ENCODE results near the gene GPSM3. TPM values are rescaled to one million over a fixed set of nuclear protein-coding genes. Genes with fewer than 3 reads are reported as not detected.

The GPSM3 gene, protein sequence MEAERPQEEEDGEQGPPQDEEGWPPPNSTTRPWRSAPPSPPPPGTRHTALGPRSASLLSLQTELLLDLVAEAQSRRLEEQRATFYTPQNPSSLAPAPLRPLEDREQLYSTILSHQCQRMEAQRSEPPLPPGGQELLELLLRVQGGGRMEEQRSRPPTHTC
- 0.26 to 0.58 TPM (median 0.38 TPM) in 5 replicates for total RNA-seq (2022; extraction: Qiagen RNA extraction; ENCODE audit: low read depth)

DNA sequence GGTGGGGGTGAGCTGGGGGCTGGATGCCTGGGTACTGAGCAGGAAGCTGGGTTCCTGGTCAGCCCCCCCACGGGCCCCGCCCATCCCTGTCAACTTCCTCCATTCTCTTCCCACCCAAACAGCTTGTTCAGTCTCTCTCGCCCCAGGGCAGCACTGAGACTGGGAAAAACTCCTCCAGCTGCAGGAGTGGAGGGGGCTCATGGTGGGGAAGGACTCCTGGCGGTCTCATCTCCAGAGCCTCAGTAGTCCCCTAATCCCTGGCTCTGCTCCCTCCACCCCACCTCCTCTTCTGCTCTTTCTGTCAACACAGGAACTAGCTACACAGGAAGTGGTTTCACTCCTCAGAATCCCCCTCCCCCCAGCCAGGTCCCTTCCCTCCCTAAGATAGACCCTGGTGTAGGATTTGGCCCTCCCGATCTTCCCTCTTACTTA is at the start of gene GPSM3:
GPSM3 (minus strand) TSS at position 36 of the 432 bp plus-strand sequence. CDS start 130 bp downstream, outside the sequence.

DNA sequence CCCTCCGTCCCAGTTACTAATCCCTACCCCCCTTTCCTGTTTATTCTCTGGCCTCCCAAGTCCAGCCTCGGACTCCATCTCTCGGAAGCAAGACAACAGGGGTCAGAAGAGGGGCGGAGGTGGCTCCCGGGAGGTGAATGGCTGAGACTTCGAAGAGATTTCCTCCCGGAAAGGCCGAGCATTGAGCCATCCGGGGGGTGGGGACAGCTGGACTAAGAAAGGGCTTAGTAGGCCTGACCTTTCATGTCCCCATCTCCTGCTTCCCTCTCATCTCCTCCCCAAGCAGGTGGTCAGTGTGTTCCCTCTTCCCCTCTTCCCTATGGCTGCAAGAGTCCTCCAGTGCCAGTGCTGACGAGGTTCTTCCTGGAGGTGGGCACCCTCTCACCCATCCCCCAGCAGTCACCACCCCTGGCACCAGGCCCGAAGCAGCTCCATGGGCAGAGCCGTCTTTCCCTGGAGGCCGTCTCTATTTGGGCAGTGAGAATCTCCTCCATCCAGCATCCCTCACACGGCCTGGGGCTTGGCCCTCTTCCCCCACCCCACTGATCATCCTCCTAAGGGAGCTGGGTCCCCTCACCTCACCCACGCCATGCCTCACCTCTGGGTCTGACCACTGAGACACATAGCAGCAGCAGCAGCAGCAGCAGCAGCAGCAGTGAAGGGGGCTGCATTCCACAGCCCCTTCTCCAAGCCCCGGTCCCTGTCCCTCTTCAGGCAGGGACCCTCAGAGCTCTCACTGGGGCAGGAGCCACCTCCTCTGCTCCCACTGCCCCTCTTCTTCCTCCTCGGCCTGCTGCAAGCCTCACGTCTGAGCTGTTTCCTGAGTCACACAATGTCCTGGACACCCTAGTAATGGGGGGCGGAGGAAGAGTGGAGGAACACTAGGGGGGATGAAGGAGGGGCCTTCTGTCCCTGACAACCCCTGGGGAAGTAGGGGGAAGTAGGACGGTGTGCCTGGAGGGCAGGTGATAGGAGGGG is 31.1 kb upstream of the GPSM3 start, which contains the start of gene NOTCH4:
NOTCH4 (minus strand) TSS at position 810 of the 978 bp plus-strand sequence; CDS start at position 671, 139 bp downstream.

DNA sequence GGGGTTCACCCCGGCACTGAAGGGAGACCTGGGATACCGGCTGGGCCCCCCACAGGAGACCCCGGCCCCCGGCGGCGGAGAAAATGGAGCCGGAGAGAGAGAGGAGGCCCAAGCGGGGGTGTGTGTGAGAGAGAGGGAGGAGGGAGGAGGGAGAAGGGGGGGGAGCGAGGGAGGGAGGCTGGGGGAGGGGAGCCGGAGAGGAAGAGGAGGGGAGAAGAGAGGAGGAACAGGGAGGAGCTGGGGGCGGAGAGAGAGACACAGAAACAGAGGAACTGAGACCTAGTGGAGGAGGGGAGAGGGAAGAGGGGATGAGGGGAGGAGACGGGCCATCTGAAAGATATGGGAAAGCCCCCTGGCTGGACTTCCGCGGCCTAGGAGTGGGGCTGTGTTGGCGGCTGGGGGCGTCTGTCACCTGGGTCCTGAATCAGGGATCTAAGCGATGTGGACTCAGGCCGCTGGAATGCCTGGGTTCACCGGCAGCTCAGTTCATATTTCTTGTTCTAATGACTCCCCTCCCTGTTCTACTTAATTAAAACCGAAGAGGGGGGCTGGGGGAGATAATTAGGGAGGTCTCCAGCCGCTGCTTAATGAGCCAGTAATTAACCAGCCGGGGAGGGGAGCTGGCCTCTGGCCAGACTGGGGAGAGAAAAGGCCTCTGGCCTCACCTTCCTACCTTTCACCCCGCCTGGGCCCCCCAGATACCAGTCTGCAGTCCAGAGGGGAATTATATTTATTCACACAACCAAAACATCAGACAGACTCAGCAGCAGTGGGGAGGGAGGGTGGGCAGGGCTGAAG is 2.2 kb downstream of the GPSM3 start, which contains the start of gene PBX2:
PBX2 (minus strand) TSS at position 149 of the 798 bp plus-strand sequence. CDS start 287 bp downstream, outside the sequence.

DNA sequence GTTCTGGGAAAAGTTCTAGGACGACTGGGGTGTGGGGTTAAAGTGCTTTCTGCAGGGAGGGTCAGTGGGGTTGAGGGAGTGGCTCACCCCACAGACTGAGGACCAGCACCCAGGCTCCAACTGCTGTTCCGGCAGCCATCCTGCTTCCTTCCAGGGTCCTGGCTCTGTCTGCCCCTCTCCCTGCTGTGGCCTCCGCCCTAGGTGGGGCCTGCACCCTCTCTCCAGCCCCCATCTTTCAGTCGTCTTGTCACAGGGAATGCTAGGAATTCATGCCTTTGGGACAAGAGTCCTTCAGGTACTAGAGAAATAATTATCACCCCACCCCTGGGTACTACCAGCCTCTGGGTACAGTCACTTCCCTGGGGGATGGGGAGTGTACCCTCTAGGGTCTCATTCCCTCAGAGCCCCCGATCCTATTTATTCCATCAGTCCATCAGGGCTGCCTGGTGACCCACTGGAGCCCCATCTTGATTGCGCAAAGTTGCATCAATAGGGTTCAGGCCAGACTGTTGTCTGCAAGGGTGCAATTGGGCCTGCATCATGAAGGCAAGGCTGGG is 8.3 kb downstream of the GPSM3 start, which contains the start of gene AGER:
AGER (minus strand) TSS at position 170 of the 557 bp plus-strand sequence; CDS start at position 139, 31 bp downstream.

DNA sequence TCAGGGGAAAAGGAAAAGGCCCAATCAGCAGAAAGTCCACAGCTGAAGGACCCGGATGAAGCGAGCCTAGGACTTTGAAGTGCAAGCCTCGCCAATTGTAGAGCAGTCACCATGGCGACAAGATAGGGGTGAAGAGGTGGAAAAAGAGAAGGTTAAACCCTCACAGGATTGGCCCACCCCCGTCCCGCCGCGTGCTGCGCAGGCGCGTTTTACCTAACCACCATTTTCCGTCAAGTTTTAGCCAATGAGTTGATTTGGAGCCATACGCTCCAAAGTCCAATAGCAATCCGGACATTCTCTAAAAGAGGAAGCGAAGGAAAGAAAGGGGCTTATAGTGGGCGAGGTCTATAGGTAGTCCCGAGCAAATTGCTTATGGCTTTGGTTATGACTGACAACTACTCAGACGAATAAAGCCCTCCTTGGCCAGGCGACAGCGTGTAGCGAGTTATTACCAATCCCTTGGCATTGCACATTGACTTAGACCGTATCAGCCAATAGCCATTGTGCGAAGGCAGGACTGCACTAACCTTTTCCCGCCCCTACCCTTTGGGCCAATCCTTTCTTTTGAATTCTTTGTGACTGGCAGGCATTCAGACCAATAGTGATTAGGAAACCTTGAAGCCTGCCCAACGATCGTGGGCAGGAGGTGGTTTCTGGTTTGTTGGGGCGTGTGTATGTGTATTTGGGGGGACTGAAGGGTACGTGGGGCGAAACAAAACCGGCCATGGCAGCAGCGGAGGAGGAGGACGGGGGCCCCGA is 14.5 kb downstream of the GPSM3 start, which contains the start of gene RNF5:
RNF5 (plus strand) TSS at position 618 of the 759 bp plus-strand sequence; CDS start at position 725, 107 bp downstream.

DNA sequence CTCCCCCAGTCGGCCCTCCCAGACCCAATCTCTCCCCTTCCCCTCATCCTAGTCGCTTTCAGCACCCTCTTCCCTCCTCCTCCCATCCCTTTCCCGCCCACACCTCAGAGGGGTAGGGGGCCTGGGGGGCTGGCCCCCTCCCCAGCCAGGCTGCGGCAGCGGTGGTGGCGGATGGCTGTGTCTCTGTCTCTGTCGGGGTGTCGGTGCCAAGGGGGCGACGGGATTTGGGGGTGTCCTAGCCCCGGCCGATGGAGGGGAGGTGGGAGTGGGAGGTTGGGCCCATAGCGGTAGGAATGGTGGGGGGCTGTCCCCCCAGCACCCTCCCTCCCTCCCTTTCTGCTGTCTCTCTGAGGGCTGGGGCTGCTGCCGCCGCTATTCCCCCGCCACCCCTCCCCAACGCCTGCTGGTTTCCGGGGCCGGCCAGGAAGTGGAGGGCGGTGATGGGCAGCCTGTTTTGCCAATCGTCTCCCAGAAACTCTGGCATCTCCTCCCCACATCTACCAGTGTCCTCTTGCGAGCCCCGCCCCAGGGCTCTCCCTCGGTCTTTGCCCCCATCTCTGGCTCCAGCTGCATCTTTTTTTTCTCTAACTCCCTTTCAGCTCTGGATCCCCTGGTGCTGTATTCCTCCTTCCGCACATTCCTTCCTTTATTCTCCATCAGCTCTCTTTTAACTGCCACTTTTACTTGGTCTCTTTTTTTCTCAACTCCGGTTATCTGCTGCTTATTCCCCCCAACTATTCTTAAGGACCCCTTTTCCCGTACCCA is 16.6 kb downstream of the GPSM3 start, which contains the start of gene AGPAT1:
AGPAT1 (minus strand) TSS at position 374 of the 765 bp plus-strand sequence. CDS start 4,588 bp downstream, outside the sequence.

DNA sequence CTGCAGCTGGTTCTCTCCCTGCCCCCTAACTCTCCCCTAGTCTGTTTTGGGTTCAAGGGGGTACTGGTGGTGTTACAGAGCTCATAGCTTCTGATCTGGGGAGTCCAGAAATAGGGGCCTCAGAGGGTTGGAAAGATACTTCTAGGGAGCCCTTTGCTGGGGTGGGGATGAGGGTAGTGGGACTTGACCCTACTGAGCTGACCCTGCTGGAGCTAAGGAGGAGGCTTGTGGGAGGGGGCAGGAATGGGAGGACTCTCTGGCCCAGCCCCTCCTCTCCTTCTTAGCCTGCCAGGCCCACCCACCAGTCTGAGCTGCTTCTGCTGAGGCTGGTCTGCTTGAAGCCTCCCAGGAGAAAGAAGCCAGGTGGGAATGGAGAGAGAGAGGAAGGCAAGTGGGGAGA is 28.1 kb downstream of the GPSM3 start, which contains the start of gene EGFL8:
EGFL8 (plus strand) TSS at position 301 of the 400 bp plus-strand sequence. CDS start 1,571 bp downstream, outside the sequence.

DNA sequence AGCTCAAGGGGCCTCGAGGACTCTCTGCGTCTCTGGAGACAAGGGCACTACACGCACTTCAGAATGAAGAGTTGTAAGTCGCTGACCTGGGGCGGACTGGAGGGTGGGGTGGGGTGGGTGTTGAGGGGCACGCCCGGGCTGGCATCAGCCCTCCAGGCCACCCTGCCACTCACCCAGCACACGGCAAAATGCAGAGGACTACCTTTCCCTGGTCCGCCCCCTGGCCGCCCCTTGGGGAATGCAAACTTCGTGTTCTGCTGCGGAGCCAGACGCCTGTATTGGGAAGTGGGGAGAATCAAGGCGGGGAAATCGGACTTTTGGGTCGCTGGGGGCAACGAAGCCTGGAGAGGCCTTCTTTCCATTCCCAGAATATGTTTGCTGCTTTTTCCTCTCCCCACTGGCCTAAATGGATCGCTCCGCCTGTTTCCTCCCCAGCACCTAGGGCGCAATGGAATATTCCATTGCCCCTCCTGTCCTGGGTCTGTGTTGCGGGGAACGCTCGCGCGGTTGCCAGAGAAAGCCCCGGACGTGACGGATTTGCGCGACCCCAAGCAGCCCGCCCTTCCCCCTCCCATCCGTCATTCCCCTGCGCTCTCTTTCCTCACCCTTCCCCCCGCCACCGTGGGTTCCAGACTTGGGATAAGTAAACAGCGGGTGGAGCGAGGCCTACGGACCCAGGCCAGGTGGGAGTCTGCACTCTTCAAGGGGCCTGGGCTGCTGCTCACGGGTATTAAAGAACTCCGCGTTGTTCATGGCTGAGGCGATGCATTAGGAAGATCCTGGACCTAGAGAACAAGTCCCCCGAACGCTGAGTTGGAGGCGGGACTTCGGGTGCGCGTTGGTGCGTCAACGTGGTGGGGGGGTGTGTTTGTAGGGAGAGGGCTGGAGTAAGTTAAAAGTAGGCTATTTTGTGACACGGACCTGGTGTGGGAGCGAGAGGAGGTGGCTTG is 38.6 kb downstream of the GPSM3 start, which contains the start of gene PPT2:
PPT2 (plus strand) TSS at position 578 of the 950 bp plus-strand sequence. CDS start 454 bp downstream, outside the sequence.

DNA sequence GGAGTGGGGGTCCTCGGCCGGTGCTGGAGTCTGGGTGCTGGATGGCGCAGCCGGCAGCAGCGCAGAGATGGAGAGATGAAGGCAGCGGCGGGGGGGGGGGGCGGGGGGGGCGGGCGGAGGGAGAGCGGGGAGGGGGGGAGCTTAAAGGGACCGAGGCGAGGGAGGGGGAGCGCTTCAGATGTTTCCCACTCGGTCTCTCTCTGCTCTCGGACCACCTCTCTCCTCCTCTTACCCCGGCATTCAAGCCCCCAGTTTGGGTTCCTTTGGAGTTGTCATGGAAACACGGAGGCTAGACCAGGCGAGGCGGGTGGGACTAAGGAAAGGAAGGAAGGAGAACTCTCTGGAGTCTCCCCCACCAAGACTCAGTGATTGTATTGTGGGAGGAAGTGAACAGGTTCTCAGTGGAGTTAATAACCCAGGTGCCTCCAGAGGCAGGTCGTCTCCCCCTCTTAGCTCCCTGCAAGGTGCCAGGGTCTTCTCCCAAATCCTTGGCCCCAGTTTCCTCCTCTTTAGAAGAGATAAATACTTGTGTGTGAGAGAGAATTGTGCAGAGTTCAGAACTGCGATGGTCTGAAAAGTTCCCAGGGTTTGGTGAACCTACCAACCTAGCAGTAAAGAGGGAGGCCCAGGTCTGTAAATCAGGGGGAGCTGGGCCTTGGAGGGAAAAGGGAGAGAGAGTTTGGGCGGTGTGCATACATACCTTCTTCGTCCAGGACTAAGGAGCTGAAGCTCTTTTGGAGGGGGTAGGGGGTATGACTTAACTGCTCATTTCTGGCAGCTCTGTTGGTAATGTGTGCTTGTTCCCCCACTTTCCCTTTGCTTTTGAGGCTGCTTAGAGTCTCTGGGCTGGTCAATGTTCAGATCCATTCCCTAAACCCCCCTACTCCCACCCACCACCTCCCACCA is 40.3 kb downstream of the GPSM3 start, which contains the start of gene PRRT1:
PRRT1 (minus strand) TSS at position 77 of the 906 bp plus-strand sequence. CDS start 112 bp downstream, outside the sequence.

Other genes with a start within 250 kb of the GPSM3 start
- 2.0 to 3.3 TPM (median 2.9 TPM) in 5 replicates for gene CFB, start 246.5 kb downstream of the GPSM3 start, total RNA-seq (2022; extraction: Qiagen RNA extraction; ENCODE audit: low read depth)
- 75.3 to 97.3 TPM (median 88.3 TPM) in 5 replicates for gene NELFE, start 233.7 kb downstream of the GPSM3 start, total RNA-seq (2022; extraction: Qiagen RNA extraction; ENCODE audit: low read depth)
- gene SKIC2, start 233.5 kb downstream of the GPSM3 start, total RNA-seq (2022; extraction: Qiagen RNA extraction; ENCODE audit: low read depth): 19.8 to 25.9 TPM (median 24.7 TPM) in 5 replicates
- gene DXO, start 220.5 kb downstream of the GPSM3 start, total RNA-seq (2022; extraction: Qiagen RNA extraction; ENCODE audit: low read depth): 11.0 to 14.3 TPM (median 11.9 TPM) in 5 replicates
- 0.50 to 1.7 TPM (median 0.99 TPM) in 5 replicates for gene C4A, start 210.6 kb downstream of the GPSM3 start, total RNA-seq (2022; extraction: Qiagen RNA extraction; ENCODE audit: low read depth)
- 0.34 to 1.5 TPM (median 0.57 TPM) in 5 replicates for gene C4B, start 177.8 kb downstream of the GPSM3 start, total RNA-seq (2022; extraction: Qiagen RNA extraction; ENCODE audit: low read depth)
- not detected in 5 replicates for gene CYP21A2, start 154.2 kb downstream of the GPSM3 start, total RNA-seq (2022; extraction: Qiagen RNA extraction; ENCODE audit: low read depth)
- 0.54 to 0.95 TPM (median 0.63 TPM) in 5 replicates for gene TNXB, start 83.3 kb downstream of the GPSM3 start, total RNA-seq (2022; extraction: Qiagen RNA extraction; ENCODE audit: low read depth)
- 24.9 to 35.5 TPM (median 34.2 TPM) in 5 replicates for gene ATF6B, start 64.4 kb downstream of the GPSM3 start, total RNA-seq (2022; extraction: Qiagen RNA extraction; ENCODE audit: low read depth)
- gene FKBPL, start 62.4 kb downstream of the GPSM3 start, total RNA-seq (2022; extraction: Qiagen RNA extraction; ENCODE audit: low read depth): 7.4 to 7.9 TPM (median 7.7 TPM) in 5 replicates
- gene PRRT1, start 40.7 kb downstream of the GPSM3 start, total RNA-seq (2022; extraction: Qiagen RNA extraction; ENCODE audit: low read depth): 0.59 to 0.97 TPM (median 0.74 TPM) in 5 replicates
- 7.0 to 9.9 TPM (median 8.1 TPM) in 5 replicates for gene PPT2, start 38.5 kb downstream of the GPSM3 start, total RNA-seq (2022; extraction: Qiagen RNA extraction; ENCODE audit: low read depth)
- 0.95 to 2.5 TPM (median 2.2 TPM) in 5 replicates for gene EGFL8, start 28.0 kb downstream of the GPSM3 start, total RNA-seq (2022; extraction: Qiagen RNA extraction; ENCODE audit: low read depth)
- 31.2 to 41.0 TPM (median 38.4 TPM) in 5 replicates for gene AGPAT1, start 16.6 kb downstream of the GPSM3 start, total RNA-seq (2022; extraction: Qiagen RNA extraction; ENCODE audit: low read depth)
- 33.1 to 49.3 TPM (median 47.7 TPM) in 5 replicates for gene RNF5, start 14.2 kb downstream of the GPSM3 start, total RNA-seq (2022; extraction: Qiagen RNA extraction; ENCODE audit: low read depth)
- gene AGER, start 8.4 kb downstream of the GPSM3 start, total RNA-seq (2022; extraction: Qiagen RNA extraction; ENCODE audit: low read depth): 1.4 to 1.9 TPM (median 1.7 TPM) in 5 replicates
- 13.3 to 19.7 TPM (median 17.1 TPM) in 5 replicates for gene PBX2, start 2.4 kb downstream of the GPSM3 start, total RNA-seq (2022; extraction: Qiagen RNA extraction; ENCODE audit: low read depth)
- 0.22 to 0.73 TPM (median 0.46 TPM) in 5 replicates for gene NOTCH4, start 31.4 kb upstream of the GPSM3 start, total RNA-seq (2022; extraction: Qiagen RNA extraction; ENCODE audit: low read depth)
- not detected in 5 replicates for gene TSBP1, start 179.3 kb upstream of the GPSM3 start, total RNA-seq (2022; extraction: Qiagen RNA extraction; ENCODE audit: low read depth)
- gene BTNL2, start 214.5 kb upstream of the GPSM3 start, total RNA-seq (2022; extraction: Qiagen RNA extraction; ENCODE audit: low read depth): not detected in 5 replicates
- gene HLA-DRA, start 247.2 kb upstream of the GPSM3 start, total RNA-seq (2022; extraction: Qiagen RNA extraction; ENCODE audit: low read depth): not detected in 5 replicates

Data from A549 treated with RU486 at 1 μM for 4 hours (cell line).